H1 (cell line): ENCODE measurements around the gene DICER1. TPM values are rescaled to one million over a fixed set of nuclear protein-coding genes. Genes with fewer than 3 reads are reported as not detected.

Source experiments
- CBX8 ChIP-seq: fragments of 300-800, 300-1000 bp; sonication (generic); IDR thresholded peaks from 2 replicates; pipeline ENCODE4 v1.7.1; 2016; ENCODE audit warnings: low read depth, low read length, borderline replicate concordance
- polyA plus RNA-seq, 7 experiments: library from polyadenylated mRNA; depleted of rRNA in 3 of 7; stranded (reverse) in 5 of 7; unstranded in 2 of 7; fragments of >200 nt in 5 of 7; fragments of 200-250 nt in 2 of 7; gene quantifications; 1 replicate in 5 of 7; 2 replicates in 1 of 7; 4 replicates in 1 of 7; pipeline versions ENCODE4 v1.2.1 to v1.2.3, GENCODE V29; 2011 to 2013; ENCODE audit warnings: missing spikeins in 2 of 7, mixed read lengths in 2 of 7
- total RNA-seq: library from RNA; stranded (reverse); fragmentation: NEBNext Ultra II Directional; extraction: Animal tissue kit (Norgen Biotek cat#: 25700); gene quantifications from 2 replicates; pipeline ENCODE4 v1.2.1, GENCODE V29; 2021
- TF ChIP-seq, protein P1 (sequence below), 3 experiments: IDR thresholded peaks; 1 replicate in 2 of 3; 2 replicates in 1 of 3; pipeline versions ENCODE4 v1.5.1 to v1.6.1; 2011; ENCODE audit warnings: low read length in 3 of 3, mild to moderate bottlenecking in 3 of 3, inconsistent platforms in 2 of 3, low read depth in 1 of 3, moderate library complexity in 1 of 3; ENCODE audit not compliant: insufficient read depth in 1 of 3; ENCODE audit errors: control extremely low read depth in 1 of 3

Gene DICER1
- total and polyA plus RNA-seq, 2 of the 8 experiments (the other 6 are each of a cell fraction or from before 2014, with no cell fraction given), result 11.9 to 61.8 TPM

DNA sequence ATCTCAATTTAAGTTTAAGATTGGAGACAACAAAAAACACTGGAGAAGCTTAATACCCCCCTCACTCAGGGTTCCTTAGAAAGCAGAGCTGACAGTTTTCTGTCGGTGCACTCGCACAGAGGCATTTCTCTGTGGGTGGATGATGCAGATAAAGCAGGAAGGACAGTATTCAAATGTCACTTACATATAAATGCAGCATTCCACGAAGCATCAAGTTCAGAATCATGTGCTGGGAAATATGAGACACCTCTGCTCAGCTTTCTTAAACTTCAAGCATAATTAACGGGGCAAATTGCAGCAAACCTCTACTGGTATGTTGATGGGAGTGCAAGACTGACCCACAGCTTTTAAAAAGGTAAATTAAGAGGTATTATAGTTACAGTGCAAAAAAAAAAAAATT, 68.7 kb downstream of the DICER1 start (continued):
- TF ChIP-seq, protein P1, sequence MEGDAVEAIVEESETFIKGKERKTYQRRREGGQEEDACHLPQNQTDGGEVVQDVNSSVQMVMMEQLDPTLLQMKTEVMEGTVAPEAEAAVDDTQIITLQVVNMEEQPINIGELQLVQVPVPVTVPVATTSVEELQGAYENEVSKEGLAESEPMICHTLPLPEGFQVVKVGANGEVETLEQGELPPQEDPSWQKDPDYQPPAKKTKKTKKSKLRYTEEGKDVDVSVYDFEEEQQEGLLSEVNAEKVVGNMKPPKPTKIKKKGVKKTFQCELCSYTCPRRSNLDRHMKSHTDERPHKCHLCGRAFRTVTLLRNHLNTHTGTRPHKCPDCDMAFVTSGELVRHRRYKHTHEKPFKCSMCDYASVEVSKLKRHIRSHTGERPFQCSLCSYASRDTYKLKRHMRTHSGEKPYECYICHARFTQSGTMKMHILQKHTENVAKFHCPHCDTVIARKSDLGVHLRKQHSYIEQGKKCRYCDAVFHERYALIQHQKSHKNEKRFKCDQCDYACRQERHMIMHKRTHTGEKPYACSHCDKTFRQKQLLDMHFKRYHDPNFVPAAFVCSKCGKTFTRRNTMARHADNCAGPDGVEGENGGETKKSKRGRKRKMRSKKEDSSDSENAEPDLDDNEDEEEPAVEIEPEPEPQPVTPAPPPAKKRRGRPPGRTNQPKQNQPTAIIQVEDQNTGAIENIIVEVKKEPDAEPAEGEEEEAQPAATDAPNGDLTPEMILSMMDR (IDR thresholded peaks at IDR 0.05; ENCODE audit: control extremely low read depth in 1 of 3, insufficient read depth in 1 of 3, low read depth in 1 of 3, low read length in 3 of 3), result no peak
- TF ChIP-seq CBX8, result no peak
- TF ChIP-seq, all 59 proteins: peak for 0
